HEK293 (cell line): ENCODE data around the gene SUN5.

Experiments used
- REST ChIP-seq: fragments of 450-650 bp; formaldehyde crosslinking; IDR thresholded peaks from 2 replicates; pipeline ENCODE4 v1.5.1; 2016; ENCODE audit warnings: missing biosample characterization, missing genetic modification characterization
- ZNF133 ChIP-seq: fragments of 450-650 bp; formaldehyde crosslinking; IDR thresholded peaks from 2 replicates; pipeline ENCODE4 v1.5.1; 2016; ENCODE audit warnings: missing biosample characterization, missing genetic modification characterization
- ZNF585B ChIP-seq: fragments of 450-650 bp; formaldehyde crosslinking; IDR thresholded peaks from 2 replicates; pipeline ENCODE4 v1.5.1; 2016; ENCODE audit warnings: missing biosample characterization, missing genetic modification characterization
- ZNF658 ChIP-seq: fragments of 450-650 bp; formaldehyde crosslinking; IDR thresholded peaks from 2 replicates; pipeline ENCODE4; 2016; ENCODE audit warnings: missing biosample characterization, missing genetic modification characterization
- TF ChIP-seq, protein P1 (sequence below): fragments of 450-650 bp; formaldehyde crosslinking; IDR thresholded peaks from 2 replicates; pipeline ENCODE4 v1.5.1; 2016; ENCODE audit warnings: missing biosample characterization, missing genetic modification characterization

DNA sequence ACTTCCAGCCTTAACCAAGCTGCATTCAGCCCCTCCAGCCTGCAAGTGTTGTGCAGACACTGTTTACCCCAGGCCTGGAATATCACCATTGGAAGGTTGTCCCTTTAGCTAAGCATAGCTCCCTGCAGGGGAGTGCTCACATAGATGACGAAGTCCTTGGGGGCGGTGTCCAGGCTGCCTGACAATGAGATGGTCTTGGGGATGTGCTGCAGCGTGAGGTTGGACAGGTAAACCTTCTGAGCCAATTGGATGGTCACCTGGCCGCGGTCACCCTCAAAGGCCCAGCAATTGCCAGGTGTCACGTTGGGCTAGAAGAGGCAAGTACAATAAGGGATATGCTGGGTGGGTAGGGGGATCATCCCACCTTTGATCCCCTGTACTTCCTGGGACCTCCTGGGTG is 18.6 kb downstream of the SUN5 start:
- no peak for TF ChIP-seq ZNF133 (tag by site-specific recombination)
- TF ChIP-seq, protein P1, sequence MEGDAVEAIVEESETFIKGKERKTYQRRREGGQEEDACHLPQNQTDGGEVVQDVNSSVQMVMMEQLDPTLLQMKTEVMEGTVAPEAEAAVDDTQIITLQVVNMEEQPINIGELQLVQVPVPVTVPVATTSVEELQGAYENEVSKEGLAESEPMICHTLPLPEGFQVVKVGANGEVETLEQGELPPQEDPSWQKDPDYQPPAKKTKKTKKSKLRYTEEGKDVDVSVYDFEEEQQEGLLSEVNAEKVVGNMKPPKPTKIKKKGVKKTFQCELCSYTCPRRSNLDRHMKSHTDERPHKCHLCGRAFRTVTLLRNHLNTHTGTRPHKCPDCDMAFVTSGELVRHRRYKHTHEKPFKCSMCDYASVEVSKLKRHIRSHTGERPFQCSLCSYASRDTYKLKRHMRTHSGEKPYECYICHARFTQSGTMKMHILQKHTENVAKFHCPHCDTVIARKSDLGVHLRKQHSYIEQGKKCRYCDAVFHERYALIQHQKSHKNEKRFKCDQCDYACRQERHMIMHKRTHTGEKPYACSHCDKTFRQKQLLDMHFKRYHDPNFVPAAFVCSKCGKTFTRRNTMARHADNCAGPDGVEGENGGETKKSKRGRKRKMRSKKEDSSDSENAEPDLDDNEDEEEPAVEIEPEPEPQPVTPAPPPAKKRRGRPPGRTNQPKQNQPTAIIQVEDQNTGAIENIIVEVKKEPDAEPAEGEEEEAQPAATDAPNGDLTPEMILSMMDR, result no peak
- no peak for TF ChIP-seq REST
- no peak for TF ChIP-seq ZNF658 (tag by site-specific recombination)
- no peak for TF ChIP-seq ZNF585B (tag by site-specific recombination)
